H54 (cell line): ENCODE data around the gene CPA1.

Experiments
- DNase-seq: peaks from one replicate; pipeline ENCODE4 v3.0.0; 2011; ENCODE audit warnings: low spot score, mixed read lengths; ENCODE audit not compliant: insufficient read length
- FAIRE-seq: peaks from 3 replicates; lab custom pipeline; 2011; peaks lifted over from hg19 to GRCh38; lab: Jason Lieb, UNC
- POLR2A ChIP-seq: IDR thresholded peaks from 2 replicates; pipeline ENCODE4 v1.6.1; 2011; ENCODE audit warnings: low read depth, mild to moderate bottlenecking, low read length

The CPA1 gene

DNA sequence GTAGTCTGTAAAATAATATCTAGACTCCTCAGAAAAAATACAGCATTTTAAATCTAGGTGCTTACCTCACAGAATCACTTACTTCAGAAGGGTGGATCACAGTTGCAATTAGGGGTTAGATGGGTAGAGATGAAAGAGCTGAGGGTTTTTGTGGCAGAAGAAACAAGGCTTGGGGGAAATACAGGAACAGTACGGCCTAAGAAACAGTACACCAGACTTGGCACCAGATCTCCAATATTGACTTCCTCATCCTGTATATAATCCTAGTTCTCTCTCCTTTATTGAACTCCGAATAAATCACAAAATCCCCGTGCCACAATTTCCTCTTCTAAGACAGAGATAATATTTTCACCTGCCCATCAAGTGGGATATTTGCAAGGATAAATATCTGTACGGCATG is 46.3 kb downstream of the CPA1 start:
- FAIRE-seq = no peak
- TF ChIP-seq POLR2A = no peak
- no peak for DNase-seq

DNA sequence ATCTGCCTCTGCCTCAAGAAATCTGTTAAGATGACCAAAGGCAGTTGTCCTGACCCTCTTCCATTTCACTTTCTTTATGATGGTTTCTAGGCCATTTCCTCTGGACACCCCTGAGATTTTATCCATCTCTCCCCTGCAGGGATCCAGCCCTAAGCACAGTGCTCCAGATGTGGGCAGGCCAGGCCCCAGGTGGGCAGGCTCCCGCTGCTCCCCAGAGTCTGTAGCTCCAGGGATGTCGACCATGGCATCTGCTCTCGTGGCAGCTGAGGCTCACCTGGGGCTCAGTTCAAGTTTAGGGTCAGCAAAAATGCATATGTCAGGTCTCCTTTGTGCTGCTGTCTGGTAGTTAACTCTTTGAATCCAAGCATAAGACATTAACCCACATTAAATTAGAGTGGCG is 48.7 kb downstream of the CPA1 start:
- DNase-seq = no peak
- TF ChIP-seq POLR2A = no peak
- no peak for FAIRE-seq

DNA sequence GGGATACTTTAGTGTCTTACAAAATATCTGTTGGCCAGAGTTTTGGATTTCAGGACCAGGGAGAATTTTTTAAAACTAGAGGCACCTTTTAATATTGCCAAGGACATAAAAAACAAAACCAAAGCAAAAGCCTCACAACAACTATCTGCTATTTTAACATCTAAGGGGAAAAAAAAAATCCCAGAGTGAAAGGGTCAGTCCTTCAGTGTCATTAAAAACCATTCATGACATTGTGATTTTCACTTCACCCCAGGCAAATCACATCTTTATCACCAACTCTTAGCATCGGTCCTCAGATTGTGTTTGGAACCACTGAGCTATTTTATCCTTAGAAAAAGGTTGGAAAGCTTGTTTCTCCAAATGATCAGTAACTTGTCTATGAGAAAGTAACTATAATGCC is 49.8 kb downstream of the CPA1 start:
- no peak for DNase-seq
- FAIRE-seq = no peak
- no peak for TF ChIP-seq POLR2A

DNA sequence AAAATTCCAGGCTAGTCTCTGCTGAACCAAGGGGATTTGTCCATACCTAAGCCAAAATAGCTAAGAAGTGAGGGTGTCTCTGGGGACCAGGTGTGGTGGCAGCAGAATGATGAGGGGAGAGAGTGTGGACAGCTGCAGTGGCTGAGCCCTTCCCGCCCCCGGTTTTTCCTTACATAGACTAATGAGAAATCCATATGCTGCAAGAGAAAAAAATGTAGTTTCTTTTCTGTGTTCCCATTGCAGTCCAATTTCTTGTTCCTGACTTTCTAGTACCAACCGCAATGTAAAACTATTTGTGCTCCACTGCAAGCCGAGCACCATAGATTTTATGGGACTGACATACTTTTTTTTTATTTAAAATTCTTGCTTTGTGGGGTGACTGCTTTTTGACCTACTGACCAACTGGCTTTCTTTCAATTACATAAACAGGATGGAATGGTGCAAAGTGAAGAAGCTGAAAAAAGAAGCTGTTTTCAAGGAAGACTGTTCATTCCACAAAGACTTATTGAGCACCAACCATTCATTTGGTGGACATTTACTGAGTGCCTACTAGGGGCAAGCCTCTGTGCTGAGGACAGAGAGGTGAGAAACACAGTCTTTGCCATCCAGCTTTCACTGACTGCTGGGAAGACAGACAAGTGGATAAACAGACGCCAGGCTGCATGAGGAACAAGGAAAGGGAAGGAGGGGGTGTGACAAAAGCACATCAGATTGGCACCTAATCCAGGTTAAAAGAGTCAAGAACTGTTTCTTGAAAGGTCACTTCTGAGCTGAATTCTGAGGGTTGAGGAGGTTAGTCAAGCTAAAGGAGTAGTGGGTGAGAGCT is 50.8 kb downstream of the CPA1 start:
- FAIRE-seq = no peak
- DNase-seq = no peak
- no peak for TF ChIP-seq POLR2A

- no peak for TF ChIP-seq POLR2A
- FAIRE-seq = no peak
- DNase-seq = no peak
Observed at GRCh38 chr7:130432886-130433285, 52.6 kb downstream of the CPA1 start.

DNA sequence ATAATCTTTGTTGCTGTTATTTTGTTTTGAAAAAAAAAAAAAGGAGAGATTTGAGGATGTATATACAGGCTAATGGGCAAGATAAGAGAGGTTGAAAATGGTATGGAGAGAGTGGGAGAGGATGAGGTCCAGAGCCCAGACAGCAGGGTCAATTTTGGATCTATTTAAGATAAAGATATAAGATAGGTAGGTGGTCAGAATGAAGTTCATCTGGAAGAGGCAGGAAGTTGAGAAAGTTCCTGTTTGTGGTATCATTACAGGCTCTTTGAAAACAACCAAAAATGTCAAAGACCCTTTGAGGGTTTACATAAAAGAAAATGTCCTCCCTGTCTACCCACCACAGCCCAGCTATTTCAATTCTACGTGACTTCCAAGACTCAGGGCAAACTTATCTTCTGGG is 53.0 kb downstream of the CPA1 start:
- FAIRE-seq (no peak), DNase-seq (no peak)
- no peak for TF ChIP-seq POLR2A

DNA sequence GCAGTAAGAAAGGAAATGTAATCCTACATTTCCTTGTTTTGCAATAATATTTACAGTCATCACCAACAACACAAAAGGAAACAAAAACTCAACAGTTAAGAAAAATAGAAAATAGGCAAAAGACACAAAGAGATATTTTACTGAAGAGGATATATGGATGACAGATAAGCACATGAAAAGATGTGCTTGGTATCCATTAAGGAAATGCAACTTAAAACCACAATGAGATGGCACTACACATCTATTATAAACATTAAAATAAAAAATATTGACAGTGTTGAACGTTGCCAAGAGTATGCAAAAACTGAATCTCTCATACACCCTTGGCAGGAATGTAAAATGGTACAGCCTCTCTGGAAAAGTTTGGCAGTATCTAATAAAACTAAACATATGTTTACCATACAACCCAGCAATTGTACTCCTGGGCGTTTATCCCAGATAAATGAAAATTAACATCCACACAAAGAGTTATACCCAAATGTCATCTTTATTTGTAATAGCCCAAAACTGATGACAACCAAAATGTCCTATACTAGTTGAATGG is 55.1 kb downstream of the CPA1 start:
- no peak for FAIRE-seq
- no peak for TF ChIP-seq POLR2A
- DNase-seq = no peak

- no peak for TF ChIP-seq POLR2A
- DNase-seq (no peak), FAIRE-seq (no peak)
Observed at GRCh38 chr7:130436253-130436652, 56.0 kb downstream of the CPA1 start.
